ENCODE measurements around the gene PGAP6. TPM values are rescaled to one million over a fixed set of nuclear protein-coding genes. Genes with fewer than 3 reads are reported as not detected.
A peak's percentile ranks its signal among the peaks of the same experiment; 100 is the strongest.

The PGAP6 gene
- total RNA-seq, 1 donor = 54.3 TPM

- Histone ChIP-seq H3K9me3 (ENCODE audit: low read depth, low read length) (no peaks in the 10 kb centered on the region), H3K4me1 (ENCODE audit: insufficient read depth, low read length) (peaks cover 9% of the 10 kb centered on the region), H3K4me2 (ENCODE audit: insufficient read depth, low read length) (peak overlapping the region; percentile 66), H3K27me3 (ENCODE audit: insufficient read depth, low read length) (no peaks in the 10 kb centered on the region), H4K20me1 (ENCODE audit: insufficient read depth, low read length) (peaks cover 7% of the 10 kb centered on the region), H3K4me3 (ENCODE audit: insufficient read depth, low read length) (peak overlapping the region; percentile 90), H3K79me2 (ENCODE audit: insufficient read depth, low read length) (peaks cover 19% of the 10 kb centered on the region), H2AFZ (ENCODE audit: low read length) (no peak overlapping the region), H3K36me3 (ENCODE audit: insufficient read depth, low read length) (peaks cover 6% of the 10 kb centered on the region), H3K27ac (ENCODE audit: low read depth, low read length) (no peak overlapping the region)
- DNase-seq (ENCODE audit: insufficient read length, low spot score, missing footprints) = peak; percentile 66
- TF ChIP-seq CTCF (IDR thresholded peaks at IDR 0.05; ENCODE audit: extremely low read depth, low read depth, low read length) = no peak
Observed at GRCh38 chr16:400061-400591, 18.3 kb upstream of the PGAP6 start.

- H4K20me1 ChIP-seq (ENCODE audit: insufficient read depth, low read length) = peaks cover 7% of the 10 kb centered on the region
- no peak overlapping the region for H2AFZ ChIP-seq (ENCODE audit: low read length)
- H3K4me3 ChIP-seq (ENCODE audit: insufficient read depth, low read length) = no peak overlapping the region
- no peak overlapping the region for H3K27ac ChIP-seq (ENCODE audit: low read depth, low read length)
- H3K4me2 ChIP-seq (ENCODE audit: insufficient read depth, low read length) = no peak overlapping the region
- peaks cover 17% of the 10 kb centered on the region for H3K79me2 ChIP-seq (ENCODE audit: insufficient read depth, low read length)
- peak; percentile 52 for DNase-seq (ENCODE audit: insufficient read length, low spot score, missing footprints)
- H3K36me3 ChIP-seq (ENCODE audit: insufficient read depth, low read length) = peaks cover 6% of the 10 kb centered on the region
- no peaks in the 10 kb centered on the region for H3K9me3 ChIP-seq (ENCODE audit: low read depth, low read length)
- no peaks in the 10 kb centered on the region for H3K27me3 ChIP-seq (ENCODE audit: insufficient read depth, low read length)
- TF ChIP-seq CTCF (IDR thresholded peaks at IDR 0.05; ENCODE audit: extremely low read depth, low read depth, low read length) = no peak
- peaks cover 9% of the 10 kb centered on the region for H3K4me1 ChIP-seq (ENCODE audit: insufficient read depth, low read length)
Observed at GRCh38 chr16:399340-400019, 17.7 kb upstream of the PGAP6 start.

- Histone ChIP-seq H3K4me3 (ENCODE audit: insufficient read depth, low read length) (no peak overlapping the region), H3K79me2 (ENCODE audit: insufficient read depth, low read length) (peaks cover 17% of the 10 kb centered on the region), H3K27ac (ENCODE audit: low read depth, low read length) (no peak overlapping the region), H3K36me3 (ENCODE audit: insufficient read depth, low read length) (peaks cover 6% of the 10 kb centered on the region), H2AFZ (ENCODE audit: low read length) (no peak overlapping the region), H3K9me3 (ENCODE audit: low read depth, low read length) (no peaks in the 10 kb centered on the region), H3K27me3 (ENCODE audit: insufficient read depth, low read length) (no peaks in the 10 kb centered on the region), H4K20me1 (ENCODE audit: insufficient read depth, low read length) (peaks cover 7% of the 10 kb centered on the region), H3K4me2 (ENCODE audit: insufficient read depth, low read length) (peak overlapping the region; percentile 61), H3K4me1 (ENCODE audit: insufficient read depth, low read length) (peaks cover 9% of the 10 kb centered on the region)
- peak; percentile 80 for DNase-seq (ENCODE audit: insufficient read length, low spot score, missing footprints)
- no peak for TF ChIP-seq CTCF (IDR thresholded peaks at IDR 0.05; ENCODE audit: extremely low read depth, low read depth, low read length)
Observed at GRCh38 chr16:398561-399339, 17.0 kb upstream of the PGAP6 start.
